ENCODE measurements around the gene TWIST2. TPM values are rescaled to one million over a fixed set of nuclear protein-coding genes. Genes with fewer than 3 reads are reported as not detected.

TWIST2 gene
- total RNA-seq, 1 experiment from 2014 or later, result 5.0 TPM

GRCh38 chr2:238948765-238949641 lies 101.1 kb downstream of the TWIST2 start:
- POLR2A ChIA-PET (ENCODE audit: unreplicated experiment), result interaction anchor here (0.6 to 0.8 kb wide), 3 partner anchors 264 to 452 kb away, joined by 3 to 5 read pairs (median 4); partner anchors contain the start of gene HDAC4
- H3K27ac ChIP-seq, result peak overlapping the region; percentile 12; the same call in 1 of the 2 replicates

GRCh38 chr2:238949710-238950345 lies 101.9 kb downstream of the TWIST2 start:
- ChIA-PET CTCF (no interaction called here), POLR2A (ENCODE audit: unreplicated experiment) (no interaction called here)
- no peak overlapping the region for H3K4me2 ChIP-seq
- H3K36me3 ChIP-seq (ENCODE audit: low read depth), result no peaks in the 10 kb centered on the region
- H3K27me3 ChIP-seq (ENCODE audit: insufficient read depth, low read depth), result no peaks in the 10 kb centered on the region
- TF ChIP-seq CTCF (conservative IDR thresholded peaks at IDR 0.05), result no peak
- no peak for TF ChIP-seq EZH2 (IDR thresholded peaks at IDR 0.05; ENCODE audit: low read depth)
- H3K9me3 ChIP-seq (ENCODE audit: insufficient read depth, low read depth), result peaks cover 3% of the 10 kb centered on the region; the same call in 1 of the 2 replicates
- H3K4me1 ChIP-seq (replicated peaks; ENCODE audit: insufficient read depth), result peaks cover 24% of the 10 kb centered on the region
- peaks cover 14% of the 10 kb centered on the region for H3F3A ChIP-seq (ENCODE audit: insufficient read depth, low read depth)
- no TSS peak for BruUV-seq (replicated peaks)
- no peak overlapping the region for H3K27ac ChIP-seq
- no peak overlapping the region for H2AFZ ChIP-seq
- no peaks in the 10 kb centered on the region for H3K79me2 ChIP-seq (ENCODE audit: low read depth)
- no peaks in the 10 kb centered on the region for H3K9me2 ChIP-seq (ENCODE audit: insufficient read depth)
- intact Hi-C loops (cut with micrococcal nuclease; ENCODE audit: unreplicated experiment), result no loop called here
- no peak for DNase-seq
- H3K4me3 ChIP-seq, result no peak overlapping the region
- H4K20me1 ChIP-seq (ENCODE audit: insufficient read depth), result no peaks in the 10 kb centered on the region; the same call in 1 of the 2 replicates

More at GRCh38 chr2:238948765-238949641, 101.1 kb downstream of the TWIST2 start:
- Histone ChIP-seq H3K79me2 (ENCODE audit: low read depth) (no peaks in the 10 kb centered on the region), H3F3A (ENCODE audit: insufficient read depth, low read depth) (peaks cover 14% of the 10 kb centered on the region), H3K9me3 (ENCODE audit: insufficient read depth, low read depth) (peaks cover 3% of the 10 kb centered on the region; the same call in 1 of the 2 replicates), H2AFZ (no peak overlapping the region), H3K36me3 (ENCODE audit: low read depth) (no peaks in the 10 kb centered on the region), H4K20me1 (ENCODE audit: insufficient read depth) (no peaks in the 10 kb centered on the region; the same call in 1 of the 2 replicates), H3K4me1 (replicated peaks; ENCODE audit: insufficient read depth) (peaks cover 24% of the 10 kb centered on the region), H3K4me3 (no peak overlapping the region), H3K9me2 (ENCODE audit: insufficient read depth) (no peaks in the 10 kb centered on the region), H3K4me2 (no peak overlapping the region), H3K27me3 (ENCODE audit: insufficient read depth, low read depth) (no peaks in the 10 kb centered on the region)
- CTCF ChIA-PET, result no interaction called here
- no peak for DNase-seq
- TF ChIP-seq EZH2 (IDR thresholded peaks at IDR 0.05; ENCODE audit: low read depth) (no peak), CTCF (conservative IDR thresholded peaks at IDR 0.05) (no peak)
- intact Hi-C loops (cut with micrococcal nuclease; ENCODE audit: unreplicated experiment), result loop anchor here (1.0 kb wide), 1 partner anchor 16 kb away; no protein-coding TSS in a partner anchor
- BruUV-seq (replicated peaks), result no TSS peak

GRCh38 chr2:238950551-238950950 lies 102.7 kb downstream of the TWIST2 start:
- intact Hi-C loops (cut with micrococcal nuclease; ENCODE audit: unreplicated experiment), result no loop called here
- H3K4me3 ChIP-seq, result no peak overlapping the region
- peaks cover 3% of the 10 kb centered on the region; the same call in 1 of the 2 replicates for H3K9me3 ChIP-seq (ENCODE audit: insufficient read depth, low read depth)
- peaks cover 14% of the 10 kb centered on the region for H3F3A ChIP-seq (ENCODE audit: insufficient read depth, low read depth)
- H4K20me1 ChIP-seq (ENCODE audit: insufficient read depth), result no peaks in the 10 kb centered on the region; the same call in 1 of the 2 replicates
- POLR2A ChIA-PET (ENCODE audit: unreplicated experiment), result no interaction called here
- DNase-seq, result no peak
- H3K36me3 ChIP-seq (ENCODE audit: low read depth), result no peaks in the 10 kb centered on the region
- H3K79me2 ChIP-seq (ENCODE audit: low read depth), result no peaks in the 10 kb centered on the region
- peaks cover 28% of the 10 kb centered on the region for H3K4me1 ChIP-seq (replicated peaks; ENCODE audit: insufficient read depth)
- no TSS peak for BruUV-seq (replicated peaks)
- CTCF ChIA-PET, result no interaction called here
- no peak overlapping the region for H3K27ac ChIP-seq
- no peak overlapping the region for H2AFZ ChIP-seq
- H3K9me2 ChIP-seq (ENCODE audit: insufficient read depth), result no peaks in the 10 kb centered on the region
- H3K27me3 ChIP-seq (ENCODE audit: insufficient read depth, low read depth), result no peaks in the 10 kb centered on the region
- no peak overlapping the region for H3K4me2 ChIP-seq
- no peak for TF ChIP-seq CTCF (conservative IDR thresholded peaks at IDR 0.05)
- TF ChIP-seq EZH2 (IDR thresholded peaks at IDR 0.05; ENCODE audit: low read depth), result no peak
